SK-N-SH (cell line): ENCODE data around the gene RHBDL1. TPM values are rescaled to one million over a fixed set of nuclear protein-coding genes. Genes with fewer than 3 reads are reported as not detected.

ENCODE experiments used
- CTCF ChIA-PET: fragments of 300-600, 350-600 bp; formaldehyde crosslinking; extraction: SDS; loops from one replicate; lab custom pipeline; 2021; lab: Yijun Ruan, JAX
- POLR2A ChIA-PET: fragments of 350-600 bp; sonication (Branson Sonifier 250); formaldehyde crosslinking; extraction: SDS; loops from one replicate; lab custom pipeline; 2020; ENCODE audit warnings: antibody characterized with exemption, inconsistent platforms; lab: Yijun Ruan, JAX
- DNase-seq: peaks from one replicate; pipeline ENCODE4 v3.0.0; 2012
- H2AFZ ChIP-seq: fragments of 200-600 bp; sonication (generic); 2 replicates; pipeline ENCODE4 v1.8.1; 2016; ENCODE audit warnings: antibody characterized with exemption, mild to moderate bottlenecking, low read depth
- H3F3A ChIP-seq: fragments of 200-600 bp; sonication (generic); replicated peaks from 2 replicates; pipeline ENCODE3; 2016; ENCODE audit warnings: antibody characterized with exemption, mild to moderate bottlenecking; ENCODE audit not compliant: insufficient read depth
- H3K27ac ChIP-seq, 2 experiments: fragments of 200-500 bp in 1 of 2; fragments of 200-600 bp in 1 of 2; sonication (Bioruptor generic) in 1 of 2; sonication (generic), shearing (Covaris generic) in 1 of 2; 2 replicates each; pipeline versions ENCODE4 v1.5.1 to v1.6.1; 2014 to 2016; ENCODE audit warnings: low read depth in 2 of 2, inconsistent platforms in 1 of 2, low read length in 1 of 2, mild to moderate bottlenecking in 1 of 2, mixed read lengths in 1 of 2
- H3K27me3 ChIP-seq: fragments of 200-600 bp; sonication (generic), shearing (Covaris generic); 2 replicates; pipeline ENCODE4 v1.6.1; 2016; ENCODE audit warnings: mixed run types; ENCODE audit not compliant: insufficient read depth
- H3K36me3 ChIP-seq, 2 experiments: fragments of 200-500 bp in 1 of 2; fragments of 200-600 bp in 1 of 2; sonication (Bioruptor generic) in 1 of 2; sonication (generic) in 1 of 2; replicated peaks in 1 of 2; 2 replicates each; pipeline versions ENCODE3 to v1.5.1; 2014 to 2016; ENCODE audit warnings: low read length in 1 of 2, mild to moderate bottlenecking in 1 of 2; ENCODE audit not compliant: insufficient read depth in 2 of 2, control insufficient read depth in 1 of 2
- H3K4me1 ChIP-seq, 2 experiments: fragments of 200-500 bp in 1 of 2; fragments of 200-600 bp in 1 of 2; sonication (Bioruptor generic) in 1 of 2; sonication (generic), shearing (Covaris generic) in 1 of 2; 2 replicates each; pipeline versions ENCODE4 v1.5.1 to v1.6.1; 2014 to 2016; ENCODE audit warnings: low read depth in 1 of 2, low read length in 1 of 2, mixed run types in 1 of 2; ENCODE audit not compliant: insufficient read depth in 2 of 2, control insufficient read depth in 1 of 2
- H3K4me2 ChIP-seq: fragments of 200-600 bp; sonication (generic), shearing (Covaris generic); 2 replicates; pipeline ENCODE4 v1.6.1; 2017; ENCODE audit warnings: mixed run types
- H3K4me3 ChIP-seq, 2 experiments: fragments of 200-500 bp in 1 of 2; fragments of 200-600 bp in 1 of 2; sonication (Bioruptor generic) in 1 of 2; sonication (generic), shearing (Covaris generic) in 1 of 2; 2 replicates each; pipeline versions ENCODE4 v1.5.1 to v1.8.1; 2014 to 2016; ENCODE audit warnings: low read depth in 2 of 2, inconsistent platforms in 1 of 2, low read length in 1 of 2, mild to moderate bottlenecking in 1 of 2, mixed read lengths in 1 of 2, moderate library complexity in 1 of 2
- H3K79me2 ChIP-seq: fragments of 200-600 bp; sonication (generic); 2 replicates; pipeline ENCODE4 v1.8.1; 2017; ENCODE audit warnings: mild to moderate bottlenecking; ENCODE audit not compliant: insufficient read depth
- H3K9ac ChIP-seq: fragments of 200-600 bp; sonication (generic); 2 replicates; pipeline ENCODE4 v1.6.1; 2017; ENCODE audit warnings: mixed run types
- H3K9me2 ChIP-seq: fragments of 200-600 bp; sonication (generic); 2 replicates; pipeline ENCODE4 v1.6.1; 2017; ENCODE audit warnings: mixed run types
- H3K9me3 ChIP-seq: fragments of 200-600 bp; sonication (generic); 2 replicates; pipeline ENCODE4 v1.6.1; 2017; ENCODE audit warnings: mixed run types, mild to moderate bottlenecking, moderate library complexity
- H4K20me1 ChIP-seq: fragments of 200-600 bp; sonication (generic); 2 replicates; pipeline ENCODE4 v1.6.1; 2017; ENCODE audit warnings: mild to moderate bottlenecking, mixed run types; ENCODE audit not compliant: insufficient read depth
- ELF1 ChIP-seq: IDR thresholded peaks from 2 replicates; pipeline ENCODE4 v1.4.0; 2012
- EP300 ChIP-seq, 2 experiments: IDR thresholded peaks; 2 replicates each; pipeline versions ENCODE4 v1.4.0 to v1.6.1; 2012; ENCODE audit warnings: borderline replicate concordance in 1 of 2, low read depth in 1 of 2, low read length in 1 of 2
- FOXM1 ChIP-seq: IDR thresholded peaks from 2 replicates; pipeline ENCODE4 v1.4.0; 2012; ENCODE audit warnings: low read depth, mild to moderate bottlenecking
- JUND ChIP-seq: IDR thresholded peaks from 2 replicates; pipeline ENCODE4 v1.4.0; 2012
- MEF2A ChIP-seq: IDR thresholded peaks from 2 replicates; pipeline ENCODE4 v1.4.0; 2012; ENCODE audit warnings: low read depth, borderline replicate concordance
- NFIC ChIP-seq: IDR thresholded peaks from 2 replicates; pipeline ENCODE4 v1.4.0; 2012; ENCODE audit warnings: borderline replicate concordance
- NRF1 ChIP-seq: IDR thresholded peaks from 2 replicates; pipeline ENCODE4 v1.6.1; 2012; ENCODE audit warnings: low read depth, mild to moderate bottlenecking, low read length
- POLR2AphosphoS5 ChIP-seq: IDR thresholded peaks from 2 replicates; pipeline ENCODE4 v1.6.1; 2012; ENCODE audit warnings: low read depth, low read length
- RCOR1 ChIP-seq: fragments of 150-350 bp; IDR thresholded peaks from 2 replicates; pipeline ENCODE4 v1.6.1; 2017; ENCODE audit warnings: antibody characterized with exemption, low read length
- SIN3A ChIP-seq: IDR thresholded peaks from 2 replicates; pipeline ENCODE4 v1.6.1; 2012; ENCODE audit warnings: low read depth, mild to moderate bottlenecking, low read length, moderate library complexity, borderline replicate concordance
- SMC3 ChIP-seq: IDR thresholded peaks from 2 replicates; pipeline ENCODE4 v1.6.1; 2012; ENCODE audit warnings: low read depth, low read length, improper control_type of control experiment
- TAF1 ChIP-seq: IDR thresholded peaks from 2 replicates; pipeline ENCODE4 v1.6.1; 2012; ENCODE audit warnings: low read depth, mild to moderate bottlenecking, low read length, moderate library complexity, borderline replicate concordance
- TCF12 ChIP-seq: IDR thresholded peaks from 2 replicates; pipeline ENCODE4 v1.4.0; 2012
- TEAD4 ChIP-seq: IDR thresholded peaks from 2 replicates; pipeline ENCODE4 v1.4.0; 2012; ENCODE audit warnings: mild to moderate bottlenecking, borderline replicate concordance; ENCODE audit not compliant: insufficient read depth
- USF1 ChIP-seq: IDR thresholded peaks from 2 replicates; pipeline ENCODE4 v1.4.0; 2012; ENCODE audit warnings: low read depth, borderline replicate concordance
- ZBTB33 ChIP-seq: IDR thresholded peaks from 2 replicates; pipeline ENCODE4 v1.4.0; 2012; ENCODE audit warnings: low read depth, borderline replicate concordance
- WGBS: methylation state at CpG from one replicate; pipeline ENCODE4 v1.1.6; 2017; ENCODE audit warnings: low lambda C conversion rate; 5-methylcytosine and 5-hydroxymethylcytosine counted together
- polyA plus RNA-seq, 3 experiments: library from polyadenylated mRNA; depleted of rRNA; stranded (reverse); fragments of >200 nt; gene quantifications; 2 replicates each; pipeline ENCODE4 v1.2.3, GENCODE V29; 2012
- TF ChIP-seq, protein P1 (sequence below): fragments of 200-600 bp; sonication (generic); IDR thresholded peaks from 2 replicates; pipeline ENCODE4 v1.6.1; 2017; ENCODE audit warnings: antibody characterized with exemption, mild to moderate bottlenecking, moderate library complexity

RHBDL1 gene
- polyA plus RNA-seq, 1 of the 3 experiments (the other 2 are of a cell fraction) = 4.1 TPM

GRCh38 chr16:719815-720446 lies 44.5 kb downstream of the RHBDL1 start:
- H3K4me2 ChIP-seq = peak overlapping the region; percentile 100
- H3F3A ChIP-seq = peaks cover 21% of the 10 kb centered on the region
- H2AFZ ChIP-seq = no peak overlapping the region
- H3K79me2 ChIP-seq = peaks cover 2% of the 10 kb centered on the region; the same call in 1 of the 2 replicates
- peak; percentile 54 for DNase-seq
- H3K9me3 ChIP-seq = no peaks in the 10 kb centered on the region
- H3K27me3 ChIP-seq = no peaks in the 10 kb centered on the region
- POLR2A ChIA-PET = interaction anchor here (0.8 to 3.8 kb wide), 11 partner anchors 10 to 68 kb away, joined by 3 to 19 read pairs (median 4); partner anchors contain the start of genes CHTF18, JMJD8, RHBDL1 and RPUSD1
- H3K36me3 ChIP-seq = peaks cover 0 to 6% of the 10 kb centered on the region in 2 experiments
- H3K4me3 ChIP-seq = peak overlapping the region; percentile 86 to 89
- peaks cover 8 to 47% of the 10 kb centered on the region in 2 experiments; a peak in 3 of 4 replicates for H3K4me1 ChIP-seq
- H3K9ac ChIP-seq = peak overlapping the region; percentile 85
- peak overlapping the region; percentile 91 to 99 for H3K27ac ChIP-seq
- no peaks in the 10 kb centered on the region for H3K9me2 ChIP-seq
- CTCF ChIA-PET = interaction anchor here (0.7 to 22.4 kb wide), 10 partner anchors 7 to 383 kb away, joined by 3 to 358 read pairs (median 9); partner anchors contain the start of genes ANTKMT, CCDC78, CIAO3 and FBXL16
- 13% methylated on average over 11 of the region's 16 CpGs for WGBS
- TF ChIP-seq, protein P1, sequence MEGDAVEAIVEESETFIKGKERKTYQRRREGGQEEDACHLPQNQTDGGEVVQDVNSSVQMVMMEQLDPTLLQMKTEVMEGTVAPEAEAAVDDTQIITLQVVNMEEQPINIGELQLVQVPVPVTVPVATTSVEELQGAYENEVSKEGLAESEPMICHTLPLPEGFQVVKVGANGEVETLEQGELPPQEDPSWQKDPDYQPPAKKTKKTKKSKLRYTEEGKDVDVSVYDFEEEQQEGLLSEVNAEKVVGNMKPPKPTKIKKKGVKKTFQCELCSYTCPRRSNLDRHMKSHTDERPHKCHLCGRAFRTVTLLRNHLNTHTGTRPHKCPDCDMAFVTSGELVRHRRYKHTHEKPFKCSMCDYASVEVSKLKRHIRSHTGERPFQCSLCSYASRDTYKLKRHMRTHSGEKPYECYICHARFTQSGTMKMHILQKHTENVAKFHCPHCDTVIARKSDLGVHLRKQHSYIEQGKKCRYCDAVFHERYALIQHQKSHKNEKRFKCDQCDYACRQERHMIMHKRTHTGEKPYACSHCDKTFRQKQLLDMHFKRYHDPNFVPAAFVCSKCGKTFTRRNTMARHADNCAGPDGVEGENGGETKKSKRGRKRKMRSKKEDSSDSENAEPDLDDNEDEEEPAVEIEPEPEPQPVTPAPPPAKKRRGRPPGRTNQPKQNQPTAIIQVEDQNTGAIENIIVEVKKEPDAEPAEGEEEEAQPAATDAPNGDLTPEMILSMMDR = peak; percentile 38
- no peak; the same call in 1 of the 2 replicates for TF ChIP-seq ELF1
- peak; percentile 8; the same call in 1 of the 2 replicates for TF ChIP-seq SMC3
- peak; percentile 2; the same call in 1 of the 2 replicates for TF ChIP-seq JUND
- H4K20me1 ChIP-seq = peaks cover 24% of the 10 kb centered on the region; the same call in 1 of the 2 replicates

- H3K27me3 ChIP-seq = no peaks in the 10 kb centered on the region
- DNase-seq = peak; percentile 89
- H3K9me2 ChIP-seq = no peaks in the 10 kb centered on the region
- CTCF ChIA-PET = interaction anchor here (0.7 to 22.4 kb wide), 11 partner anchors 7 to 382 kb away, joined by 3 to 358 read pairs (median 5); partner anchors contain the start of genes ANTKMT, CCDC78, CIAO3 and FBXL16
- H4K20me1 ChIP-seq = peaks cover 24% of the 10 kb centered on the region; the same call in 1 of the 2 replicates
- WGBS = 2% methylated on average over 24 of the region's 38 CpGs
- POLR2A ChIA-PET = interaction anchor here (0.9 to 3.8 kb wide), 13 partner anchors 9 to 67 kb away, joined by 3 to 19 read pairs (median 4); partner anchors contain the start of genes CHTF18, JMJD8, RPUSD1 and STUB1
- H3K36me3 ChIP-seq = peaks cover 0 to 6% of the 10 kb centered on the region in 2 experiments
- H2AFZ ChIP-seq = 0 out of 2 replicates have a peak overlapping the region, but pooled peaks have one; percentile 46
- peak overlapping the region; percentile 85 for H3K9ac ChIP-seq
- peak overlapping the region; percentile 100 for H3K4me2 ChIP-seq
- H3F3A ChIP-seq = peaks cover 24% of the 10 kb centered on the region
- peak overlapping the region; percentile 86 to 89 for H3K4me3 ChIP-seq
- H3K9me3 ChIP-seq = no peaks in the 10 kb centered on the region
- peak overlapping the region; percentile 91 to 99 for H3K27ac ChIP-seq
- H3K79me2 ChIP-seq = peaks cover 2% of the 10 kb centered on the region; the same call in 1 of the 2 replicates
- H3K4me1 ChIP-seq = peaks cover 8 to 47% of the 10 kb centered on the region in 2 experiments; a peak in 3 of 4 replicates
- no peak for TF ChIP-seq NFIC
- TF ChIP-seq SIN3A = peak; percentile 60; the same call in 1 of the 2 replicates
- TF ChIP-seq NRF1 = no peak
- TF ChIP-seq JUND = 0 out of 2 replicates have a peak, but pooled peaks have one; percentile 2
- peak; percentile 58; the same call in 1 of the 2 replicates for TF ChIP-seq RCOR1
- no peak for TF ChIP-seq ZBTB33
- TF ChIP-seq TEAD4 = no peak
- TF ChIP-seq FOXM1 = no peak
- TF ChIP-seq, protein P1 = peak; percentile 43
- peak; percentile 59 for TF ChIP-seq TCF12
- no peak for TF ChIP-seq MEF2A
- no peak; the same call in 1 of the 2 replicates for TF ChIP-seq ELF1
- peak; percentile 67; the same call in 1 of the 2 replicates for TF ChIP-seq POLR2AphosphoS5
- TF ChIP-seq TAF1 = peak; percentile 59
- no peak for TF ChIP-seq EP300 (IDR thresholded peaks at IDR 0.05; ENCODE audit: borderline replicate concordance in 1 of 2, low read depth in 1 of 2, low read length in 1 of 2)
- TF ChIP-seq USF1 = no peak
Observed at GRCh38 chr16:720447-720989, 45.0 kb downstream of the RHBDL1 start.
